Testis (tissue), 2 donors: ENCODE results near the gene SH3BP2.

Experiments
- POLR2A ChIP-seq: fragments of 450-650 bp; IDR thresholded peaks from one replicate; pipeline ENCODE4 v1.6.1; 2017; ENCODE audit warnings: antibody characterized with exemption, mild to moderate bottlenecking, moderate library complexity
- TF ChIP-seq, protein P1 (sequence below), 3 experiments: fragments of 450-650 bp in 2 of 3; fragments of 200-600 bp in 1 of 3; sonication (generic) in 1 of 3; IDR thresholded peaks; one replicate each; pipeline ENCODE4 v1.5.1; 2016 to 2019; ENCODE audit warnings: antibody characterized with exemption in 3 of 3, mild to moderate bottlenecking in 2 of 3, moderate library complexity in 1 of 3

- TF ChIP-seq, protein P1, sequence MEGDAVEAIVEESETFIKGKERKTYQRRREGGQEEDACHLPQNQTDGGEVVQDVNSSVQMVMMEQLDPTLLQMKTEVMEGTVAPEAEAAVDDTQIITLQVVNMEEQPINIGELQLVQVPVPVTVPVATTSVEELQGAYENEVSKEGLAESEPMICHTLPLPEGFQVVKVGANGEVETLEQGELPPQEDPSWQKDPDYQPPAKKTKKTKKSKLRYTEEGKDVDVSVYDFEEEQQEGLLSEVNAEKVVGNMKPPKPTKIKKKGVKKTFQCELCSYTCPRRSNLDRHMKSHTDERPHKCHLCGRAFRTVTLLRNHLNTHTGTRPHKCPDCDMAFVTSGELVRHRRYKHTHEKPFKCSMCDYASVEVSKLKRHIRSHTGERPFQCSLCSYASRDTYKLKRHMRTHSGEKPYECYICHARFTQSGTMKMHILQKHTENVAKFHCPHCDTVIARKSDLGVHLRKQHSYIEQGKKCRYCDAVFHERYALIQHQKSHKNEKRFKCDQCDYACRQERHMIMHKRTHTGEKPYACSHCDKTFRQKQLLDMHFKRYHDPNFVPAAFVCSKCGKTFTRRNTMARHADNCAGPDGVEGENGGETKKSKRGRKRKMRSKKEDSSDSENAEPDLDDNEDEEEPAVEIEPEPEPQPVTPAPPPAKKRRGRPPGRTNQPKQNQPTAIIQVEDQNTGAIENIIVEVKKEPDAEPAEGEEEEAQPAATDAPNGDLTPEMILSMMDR (IDR thresholded peaks at IDR 0.05), result no peak
- no peak for TF ChIP-seq POLR2A
These were observed 41.4 kb downstream of the SH3BP2 start for GRCh38 chr4:2834001-2834921.
